NK-92 (cell line): ENCODE data around the gene ASTL.

ENCODE experiments used
- DNase-seq: peaks from one replicate; lab custom pipeline; 2025; ENCODE audit not compliant: unreplicated experiment; lab: John Stamatoyannopoulos, UW

Gene ASTL

GRCh38 chr2:96130483-96130882 lies 7.8 kb downstream of the ASTL start:
- no peak for DNase-seq

GRCh38 chr2:96129528-96130120 lies 8.7 kb downstream of the ASTL start:
- no peak for DNase-seq

- DNase-seq = no peak
Measured at GRCh38 chr2:96128456-96128855, 9.8 kb downstream of the ASTL start.

GRCh38 chr2:96124406-96125265 lies 13.7 kb downstream of the ASTL start:
- DNase-seq = no peak

GRCh38 chr2:96123936-96124335 lies 14.4 kb downstream of the ASTL start:
- DNase-seq = no peak

GRCh38 chr2:96123290-96123689 lies 15.0 kb downstream of the ASTL start:
- DNase-seq = no peak

GRCh38 chr2:96122391-96122790 lies 15.9 kb downstream of the ASTL start:
- no peak for DNase-seq

GRCh38 chr2:96121414-96121813 lies 16.9 kb downstream of the ASTL start:
- DNase-seq = no peak

- no peak for DNase-seq
Measured at GRCh38 chr2:96120991-96121390, 17.3 kb downstream of the ASTL start.

GRCh38 chr2:96120091-96120720 lies 18.1 kb downstream of the ASTL start:
- DNase-seq = no peak

- no peak for DNase-seq
Measured at GRCh38 chr2:96119389-96119751, 18.9 kb downstream of the ASTL start.

- no peak for DNase-seq
Measured at GRCh38 chr2:96118698-96119388, 19.5 kb downstream of the ASTL start.

GRCh38 chr2:96117701-96118588 lies 20.4 kb downstream of the ASTL start:
- no peak for DNase-seq

- no peak for DNase-seq
Measured at GRCh38 chr2:96116879-96117533, 21.3 kb downstream of the ASTL start.

GRCh38 chr2:96116424-96116878 lies 21.9 kb downstream of the ASTL start, which contains the start of gene ADRA2B:
Gene ADRA2B (minus strand): TSS chr2:96116571. CDS start chr2:96116149, 422 bp downstream.
- no peak for DNase-seq

GRCh38 chr2:96115631-96116423 lies 22.5 kb downstream of the ASTL start:
- no peak for DNase-seq

- DNase-seq = no peak
Measured at GRCh38 chr2:96114903-96115581, 23.3 kb downstream of the ASTL start.

- no peak for DNase-seq
Measured at GRCh38 chr2:96114546-96114902, 23.8 kb downstream of the ASTL start.

GRCh38 chr2:96113951-96114350 lies 24.4 kb downstream of the ASTL start:
- DNase-seq = no peak
